H1 (cell line): ENCODE results near the gene PRR29. TPM values are rescaled to one million over a fixed set of nuclear protein-coding genes. Genes with fewer than 3 reads are reported as not detected.

ENCODE experiments used
- CTCF ChIA-PET: fragments of 300-600 bp; sonication (Branson Sonifier 250); formaldehyde crosslinking; loops from one replicate; lab custom pipeline; 2021; ENCODE audit not compliant: partially characterized antibody; lab: Charles Lee
- POLR2A ChIA-PET: fragments of 300-600 bp; sonication (Branson Sonifier 250); formaldehyde crosslinking; loops from one replicate; lab custom pipeline; 2021; ENCODE audit warnings: inconsistent platforms; ENCODE audit not compliant: partially characterized antibody; lab: Charles Lee
- DNase-seq, 2 experiments: peaks; one replicate each; pipeline versions ENCODE4 v3.0.0 to v3.0.0-alpha.2; 2010 to 2022; ENCODE audit warnings: low spot score in 2 of 2, low read depth in 1 of 2, mixed read lengths in 1 of 2
- FAIRE-seq: peaks from 2 replicates; lab custom pipeline; 2011; peaks lifted over from hg19 to GRCh38; lab: Jason Lieb, UNC
- H2AFZ ChIP-seq: 2 replicates; pipeline ENCODE4 v1.8.1; 2012; ENCODE audit warnings: low read length, inconsistent platforms
- H2AK5ac ChIP-seq: 2 replicates; pipeline ENCODE4 v1.6.1; 2013; ENCODE audit warnings: low read depth, low read length
- H2BK120ac ChIP-seq: replicated peaks from 2 replicates; pipeline ENCODE3; 2013; ENCODE audit warnings: low read depth, low read length, inconsistent platforms
- H2BK12ac ChIP-seq: 2 replicates; pipeline ENCODE4 v1.6.1; 2013; ENCODE audit warnings: low read depth, low read length
- H2BK15ac ChIP-seq: 2 replicates; pipeline ENCODE4 v1.6.1; 2013; ENCODE audit warnings: low read length
- H2BK20ac ChIP-seq: 2 replicates; pipeline ENCODE4 v1.6.1; 2013; ENCODE audit warnings: low read length
- H2BK5ac ChIP-seq: 2 replicates; pipeline ENCODE4 v1.6.1; 2013; ENCODE audit warnings: low read depth, low read length
- H3K14ac ChIP-seq: 2 replicates; pipeline ENCODE4 v1.6.1; 2013; ENCODE audit warnings: inconsistent platforms; ENCODE audit not compliant: insufficient read length
- H3K18ac ChIP-seq: 2 replicates; pipeline ENCODE4 v1.6.1; 2013; ENCODE audit warnings: low read length; ENCODE audit errors: extremely low read depth
- H3K23ac ChIP-seq: 2 replicates; pipeline ENCODE4 v1.6.1; 2013; ENCODE audit warnings: inconsistent platforms; ENCODE audit not compliant: insufficient read length
- H3K23me2 ChIP-seq: 2 replicates; pipeline ENCODE4 v1.6.1; 2013; ENCODE audit warnings: low read depth, low read length
- H3K27ac ChIP-seq: 2 replicates; pipeline ENCODE4 v1.6.1; 2011; ENCODE audit warnings: low read depth, low read length, inconsistent platforms
- H3K27me3 ChIP-seq, 4 experiments: replicated peaks in 1 of 4; 1 replicate in 1 of 4; 2 replicates in 3 of 4; pipeline versions ENCODE4 v1.6.1 to v1.8.1; 2011 to 2013; ENCODE audit warnings: low read length in 3 of 4, mild to moderate bottlenecking in 3 of 4, inconsistent platforms in 2 of 4, mixed read lengths in 2 of 4, moderate library complexity in 1 of 4; ENCODE audit not compliant: control insufficient read depth in 3 of 4, insufficient read depth in 3 of 4; ENCODE audit errors: extremely low read depth in 1 of 4
- H3K36me3 ChIP-seq, 4 experiments: 2 replicates each; pipeline versions ENCODE4 v1.6.1 to v1.8.1; 2011 to 2013; ENCODE audit warnings: mild to moderate bottlenecking in 4 of 4, low read length in 3 of 4, moderate library complexity in 2 of 4, control low read depth in 1 of 4, inconsistent platforms in 1 of 4; ENCODE audit not compliant: insufficient read depth in 4 of 4, control insufficient read depth in 2 of 4
- H3K4ac ChIP-seq: replicated peaks from 2 replicates; pipeline ENCODE3; 2013; ENCODE audit warnings: low read length, low read depth, mixed read lengths, inconsistent platforms; ENCODE audit not compliant: insufficient read length
- H3K4me1 ChIP-seq, 4 experiments: replicated peaks in 1 of 4; 1 replicate in 1 of 4; 2 replicates in 3 of 4; pipeline versions ENCODE4 v1.6.1 to v1.8.1; 2011 to 2013; ENCODE audit warnings: low read length in 3 of 4, inconsistent platforms in 2 of 4, mixed read lengths in 1 of 4; ENCODE audit not compliant: insufficient read depth in 4 of 4, control insufficient read depth in 3 of 4
- H3K4me2 ChIP-seq, 2 experiments: 2 replicates each; pipeline versions ENCODE4 v1.6.1 to v1.8.1; 2011 to 2013; ENCODE audit warnings: low read depth in 2 of 2, low read length in 2 of 2, control low read depth in 1 of 2, inconsistent platforms in 1 of 2, mild to moderate bottlenecking in 1 of 2; ENCODE audit not compliant: insufficient read depth in 1 of 2
- H3K4me3 ChIP-seq, 4 experiments: fragments of 200-600, 300-600 bp in 1 of 4; sonication (generic), shearing (Covaris generic), sonication (Bioruptor Twin) in 1 of 4; 2 replicates each; pipeline versions ENCODE4 v1.5.1 to v1.8.1; 2011 to 2016; ENCODE audit warnings: low read length in 4 of 4, low read depth in 3 of 4, control low read depth in 2 of 4, inconsistent platforms in 2 of 4, mild to moderate bottlenecking in 2 of 4, mixed read lengths in 1 of 4, moderate library complexity in 1 of 4; ENCODE audit not compliant: insufficient read depth in 2 of 4; ENCODE audit errors: extremely low read depth in 1 of 4
- H3K56ac ChIP-seq: replicated peaks from 2 replicates; pipeline ENCODE3; 2013; ENCODE audit warnings: low read depth, mild to moderate bottlenecking, mixed read lengths, low read length, inconsistent platforms; ENCODE audit not compliant: insufficient read length
- H3K79me1 ChIP-seq: 2 replicates; pipeline ENCODE4 v1.6.1; 2013; ENCODE audit warnings: low read depth, low read length, control low read depth
- H3K79me2 ChIP-seq, 2 experiments: 2 replicates each; pipeline versions ENCODE4 v1.6.1 to v1.8.1; 2012 to 2013; ENCODE audit warnings: low read length in 2 of 2, mild to moderate bottlenecking in 2 of 2, inconsistent platforms in 1 of 2; ENCODE audit not compliant: insufficient read depth in 2 of 2, control insufficient read depth in 1 of 2
- H3K9ac ChIP-seq, 4 experiments: replicated peaks in 1 of 4; 1 replicate in 1 of 4; 2 replicates in 3 of 4; pipeline versions ENCODE4 v1.6.1 to v1.8.1; 2011 to 2013; ENCODE audit warnings: low read depth in 3 of 4, low read length in 3 of 4, control low read depth in 2 of 4, mild to moderate bottlenecking in 2 of 4, moderate library complexity in 2 of 4, inconsistent platforms in 1 of 4; ENCODE audit errors: extremely low read depth in 1 of 4
- H3K9me3 ChIP-seq, 2 experiments: 2 replicates each; pipeline versions ENCODE4 v1.6.1 to v1.8.1; 2012 to 2013; ENCODE audit warnings: mild to moderate bottlenecking in 2 of 2, moderate library complexity in 2 of 2, control low read depth in 1 of 2, inconsistent platforms in 1 of 2, low read depth in 1 of 2, low read length in 1 of 2, mixed read lengths in 1 of 2; ENCODE audit not compliant: insufficient read depth in 2 of 2
- H4K20me1 ChIP-seq, 2 experiments: replicated peaks in 1 of 2; 2 replicates each; pipeline versions ENCODE3 to v1.8.1; 2011 to 2013; ENCODE audit warnings: inconsistent platforms in 2 of 2, low read length in 2 of 2, mild to moderate bottlenecking in 1 of 2; ENCODE audit not compliant: insufficient read depth in 2 of 2, control insufficient read depth in 1 of 2
- H4K5ac ChIP-seq: 2 replicates; pipeline ENCODE4 v1.6.1; 2013; ENCODE audit warnings: low read length, low read depth, mixed read lengths, inconsistent platforms; ENCODE audit not compliant: insufficient read length
- H4K8ac ChIP-seq: 2 replicates; pipeline ENCODE4 v1.8.0; 2013; ENCODE audit warnings: mild to moderate bottlenecking, moderate library complexity, low read length, inconsistent platforms; ENCODE audit not compliant: insufficient read depth; ENCODE audit errors: extremely low read depth
- H4K91ac ChIP-seq: replicated peaks from 2 replicates; pipeline ENCODE3; 2013; ENCODE audit warnings: low read length, mixed read lengths, inconsistent platforms; ENCODE audit not compliant: insufficient read length
- KDM5A ChIP-seq: fragments of 200-600 bp; IDR thresholded peaks from 2 replicates; pipeline ENCODE4 v1.7.1; 2012; ENCODE audit warnings: mild to moderate bottlenecking, low read length, inconsistent platforms, mixed read lengths
- NRF1 ChIP-seq: IDR thresholded peaks from 2 replicates; pipeline ENCODE4 v1.6.1; 2011; ENCODE audit warnings: mild to moderate bottlenecking, low read depth, low read length, improper control_type of control experiment
- TBP ChIP-seq: IDR thresholded peaks from 2 replicates; pipeline ENCODE4 v1.6.1; 2011; ENCODE audit warnings: low read depth, low read length, improper control_type of control experiment
- WGBS, 2 experiments: shearing (Covaris generic) in 1 of 2; methylation state at CpG; one replicate each; pipeline versions ENCODE4 v1.1.6 to v1.1.7; 2013 to 2015; ENCODE audit warnings: low lambda C conversion rate in 2 of 2, mixed read lengths in 2 of 2, inconsistent platforms in 1 of 2, low coverage in 1 of 2, missing lambda C conversion rate in 1 of 2; ENCODE audit not compliant: insufficient replicate concordance in 2 of 2, insufficient coverage in 1 of 2, insufficient read length in 1 of 2; ENCODE audit errors: extremely low coverage in 1 of 2, missing lambda C conversion rate in 1 of 2; 5-methylcytosine and 5-hydroxymethylcytosine counted together
- polyA plus RNA-seq, 7 experiments: library from polyadenylated mRNA; depleted of rRNA in 3 of 7; stranded (reverse) in 5 of 7; unstranded in 2 of 7; fragments of >200 nt in 5 of 7; fragments of 200-250 nt in 2 of 7; gene quantifications; 1 replicate in 5 of 7; 2 replicates in 1 of 7; 4 replicates in 1 of 7; pipeline versions ENCODE4 v1.2.1 to v1.2.3, GENCODE V29; 2011 to 2013; ENCODE audit warnings: missing spikeins in 2 of 7, mixed read lengths in 2 of 7
- total RNA-seq: library from RNA; stranded (reverse); fragmentation: NEBNext Ultra II Directional; extraction: Animal tissue kit (Norgen Biotek cat#: 25700); gene quantifications from 2 replicates; pipeline ENCODE4 v1.2.1, GENCODE V29; 2021

The PRR29 gene
- total and polyA plus RNA-seq, 2 of the 8 experiments (the other 6 are each of a cell fraction or from before 2014, with no cell fraction given) = 0.67 to 0.83 TPM

DNA sequence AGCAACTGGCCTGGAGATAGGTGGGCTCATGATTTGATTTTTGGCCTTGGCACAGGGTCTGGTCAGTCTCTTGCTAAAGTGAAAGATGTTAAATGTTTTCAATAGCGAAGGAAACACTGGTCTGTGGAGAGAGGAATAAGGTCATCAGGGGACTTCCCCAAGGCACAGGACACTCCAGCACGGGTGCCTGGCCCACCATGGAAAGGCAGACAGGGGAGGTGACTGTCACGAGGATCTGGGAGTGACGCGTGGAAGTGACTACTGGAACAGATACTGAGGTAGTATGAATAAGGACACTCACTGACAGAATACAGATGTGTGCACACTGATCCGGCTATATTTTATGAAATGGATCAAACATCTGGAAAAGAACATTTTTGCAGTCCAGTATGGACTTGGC, 39.0 kb downstream of the PRR29 start:
- no peak overlapping the region for H2AK5ac ChIP-seq
- H3K4me2 ChIP-seq = no peak overlapping the region
- DNase-seq (no peak), FAIRE-seq (no peak)
- H4K8ac ChIP-seq = no peak overlapping the region
- H3K18ac ChIP-seq = no peak overlapping the region
- H3K27ac ChIP-seq = no peak overlapping the region
- no peaks in the 10 kb centered on the region for H3K79me2 ChIP-seq
- H3K27me3 ChIP-seq = no peaks in the 10 kb centered on the region
- no peak overlapping the region for H4K91ac ChIP-seq
- WGBS, 2 experiments = 92% methylated on average over 6 of the region's 6 CpGs; no CpG with 5 or more reads in 1 of the 2 experiments
- no peak overlapping the region for H3K4me3 ChIP-seq
- H3K9ac ChIP-seq = no peak overlapping the region
- no peaks in the 10 kb centered on the region for H3K9me3 ChIP-seq
- no peaks in the 10 kb centered on the region for H3K4me1 ChIP-seq
- H3K36me3 ChIP-seq = no peaks in the 10 kb centered on the region
- H4K20me1 ChIP-seq = no peaks in the 10 kb centered on the region
- H2BK15ac ChIP-seq = no peak overlapping the region
- no peak overlapping the region for H2BK120ac ChIP-seq
- H4K5ac ChIP-seq = no peak overlapping the region
- H3K79me1 ChIP-seq = no peaks in the 10 kb centered on the region; the same call in 1 of the 2 replicates
- no peak overlapping the region for H2AFZ ChIP-seq
- ChIA-PET POLR2A (interaction anchor here (1.3 kb wide), 1 partner anchor 109 kb away, joined by 7 read pairs; no protein-coding TSS in a partner anchor), CTCF (interaction anchor here (1.0 to 6.1 kb wide), 8 partner anchors 8 to 119 kb away, joined by 3 to 33 read pairs (median 6); partner anchors contain the start of gene GH1)
- no peak overlapping the region for H3K4ac ChIP-seq
- H3K23me2 ChIP-seq = no peaks in the 10 kb centered on the region
- H3K23ac ChIP-seq = no peak overlapping the region
- H3K56ac ChIP-seq = no peak overlapping the region
- no peak overlapping the region for H2BK20ac ChIP-seq
- no peak overlapping the region for H2BK5ac ChIP-seq
- no peak overlapping the region for H2BK12ac ChIP-seq
- no peak overlapping the region for H3K14ac ChIP-seq
- no peak for TF ChIP-seq TBP
- TF ChIP-seq KDM5A = no peak
- TF ChIP-seq NRF1 = no peak
